Stimulated activated CD8-positive, alpha-beta memory T cell treated with anti-CD3 and anti-CD28 coated beads, Interleukin-2, amount 100 ng/mL, for 48 hours (primary cell): Measurements from ENCODE around the gene RAVER1.

Experiments
- DNase-seq, 2 donors: peaks; one replicate each; pipeline ENCODE4 v3.0.0-alpha.2; 2020; ENCODE audit warnings: low read depth in 2 of 2

The RAVER1 gene

GRCh38 chr19:10318807-10319682 lies 14.3 kb downstream of the RAVER1 start:
- DNase-seq, result no peak

- DNase-seq, result no peak
Observed at GRCh38 chr19:10317857-10318462, 15.4 kb downstream of the RAVER1 start.

GRCh38 chr19:10317045-10317856 lies 16.1 kb downstream of the RAVER1 start:
- DNase-seq, result no peak

- DNase-seq, result no peak
Observed at GRCh38 chr19:10316229-10317044, 16.9 kb downstream of the RAVER1 start.

GRCh38 chr19:10315335-10316214 lies 17.8 kb downstream of the RAVER1 start, which contains the start of gene FDX2:
Gene FDX2 (minus strand): TSS chr19:10316015. CDS start chr19:10315996, 19 bp downstream.
- DNase-seq, result peak; percentile 84 to 91

- no peak for DNase-seq
Observed at GRCh38 chr19:10309423-10309822, 23.9 kb downstream of the RAVER1 start, which contains the start of gene ZGLP1. Gene ZGLP1 (minus strand): TSS chr19:10309815.

- DNase-seq, result no peak
Observed at GRCh38 chr19:10306327-10306726, 27.0 kb downstream of the RAVER1 start.

GRCh38 chr19:10305139-10305806 lies 28.1 kb downstream of the RAVER1 start:
- DNase-seq, result no peak

GRCh38 chr19:10299545-10300458 lies 33.5 kb downstream of the RAVER1 start:
- no peak for DNase-seq

- no peak for DNase-seq
Observed at GRCh38 chr19:10295847-10296591, 37.3 kb downstream of the RAVER1 start.

- no peak for DNase-seq
Observed at GRCh38 chr19:10295305-10295846, 38.0 kb downstream of the RAVER1 start.

- DNase-seq, result no peak
Observed at GRCh38 chr19:10294368-10294697, 39.0 kb downstream of the RAVER1 start.

GRCh38 chr19:10293637-10294367 lies 39.5 kb downstream of the RAVER1 start:
- DNase-seq, result no peak

GRCh38 chr19:10292789-10293636 lies 40.3 kb downstream of the RAVER1 start:
- no peak for DNase-seq

- peak; percentile 67 to 84 for DNase-seq
Observed at GRCh38 chr19:10292206-10292788, 41.0 kb downstream of the RAVER1 start.
